Measurements from ENCODE around the gene PRPH. TPM values are rescaled to one million over a fixed set of nuclear protein-coding genes. Genes with fewer than 3 reads are reported as not detected.
A peak's percentile ranks its signal among the peaks of the same experiment; 100 is the strongest.
"Not testable (repeated sequence)": the region's sequence is repeated elsewhere in the genome, so short reads cannot be mapped to it uniquely, and the experiment has no call there.

The PRPH gene
- total and polyA plus RNA-seq, 2 experiments from 2014 or later = not detected

- peak; percentile 66 for DNase-seq
- H3K4me2 ChIP-seq (ENCODE audit: unreplicated experiment) = no peak overlapping the region
- H3K4me3 ChIP-seq = no peak overlapping the region
- peaks cover 38% of the 10 kb centered on the region for H3K27me3 ChIP-seq (replicated peaks; ENCODE audit: insufficient read depth)
- no peak for TF ChIP-seq EZH2phosphoT487 (IDR thresholded peaks at IDR 0.05; ENCODE audit: insufficient read depth, low read depth)
- TF ChIP-seq EZH2 (IDR thresholded peaks at IDR 0.05; ENCODE audit: insufficient read depth, poor library complexity, severe bottlenecking) = no peak
- no peaks in the 10 kb centered on the region for H3F3A ChIP-seq (ENCODE audit: insufficient read depth)
- H3K4me1 ChIP-seq (ENCODE audit: insufficient read depth) = no peaks in the 10 kb centered on the region
- 45 to 46% methylated on average over 2 of the region's 2 CpGs for WGBS, 2 experiments (ENCODE audit: low coverage in 1 of 2, low lambda C conversion rate in 2 of 2, missing lambda C conversion rate in 2 of 2)
- in situ Hi-C loops (cut with MboI) = no loop called here
- H3K9me3 ChIP-seq (ENCODE audit: low read depth) = no peaks in the 10 kb centered on the region
- H3K79me2 ChIP-seq (ENCODE audit: insufficient read depth) = no peaks in the 10 kb centered on the region
- H3K36me3 ChIP-seq (ENCODE audit: low read depth) = no peaks in the 10 kb centered on the region
- no peak overlapping the region for H3K9ac ChIP-seq
- no peaks in the 10 kb centered on the region for H4K20me1 ChIP-seq (ENCODE audit: insufficient read depth)
- H3K27ac ChIP-seq = no peak overlapping the region
- no peak overlapping the region for H2AFZ ChIP-seq
- H3K9me2 ChIP-seq (ENCODE audit: insufficient read depth) = no peaks in the 10 kb centered on the region
Measured at GRCh38 chr12:49304161-49304560, 9.2 kb downstream of the PRPH start.

GRCh38 chr12:49305762-49306510, 11.0 kb downstream of the PRPH start:
- H4K20me1 ChIP-seq (ENCODE audit: insufficient read depth) = no peaks in the 10 kb centered on the region
- no peak overlapping the region for H2AFZ ChIP-seq
- no peak for DNase-seq
- H3K9me3 ChIP-seq (ENCODE audit: low read depth) = no peaks in the 10 kb centered on the region
- H3K27me3 ChIP-seq (replicated peaks; ENCODE audit: insufficient read depth) = peaks cover 40% of the 10 kb centered on the region
- no peak overlapping the region for H3K27ac ChIP-seq
- H3K9ac ChIP-seq = no peak overlapping the region
- H3K4me1 ChIP-seq (ENCODE audit: insufficient read depth) = no peaks in the 10 kb centered on the region
- no peaks in the 10 kb centered on the region for H3F3A ChIP-seq (ENCODE audit: insufficient read depth)
- no peaks in the 10 kb centered on the region for H3K9me2 ChIP-seq (ENCODE audit: insufficient read depth)
- 53 to 56% methylated on average over 6 of the region's 6 CpGs for WGBS, 2 experiments (ENCODE audit: low coverage in 1 of 2, low lambda C conversion rate in 2 of 2, missing lambda C conversion rate in 2 of 2)
- in situ Hi-C loops (cut with MboI) = no loop called here
- H3K4me3 ChIP-seq = no peak overlapping the region
- TF ChIP-seq EZH2 (IDR thresholded peaks at IDR 0.05; ENCODE audit: insufficient read depth, poor library complexity, severe bottlenecking) = no peak
- TF ChIP-seq EZH2phosphoT487 (IDR thresholded peaks at IDR 0.05; ENCODE audit: insufficient read depth, low read depth) = no peak
- H3K4me2 ChIP-seq (ENCODE audit: unreplicated experiment) = no peak overlapping the region
- no peaks in the 10 kb centered on the region for H3K36me3 ChIP-seq (ENCODE audit: low read depth)
- H3K79me2 ChIP-seq (ENCODE audit: insufficient read depth) = no peaks in the 10 kb centered on the region

GRCh38 chr12:49309386-49309785, 14.4 kb downstream of the PRPH start:
- no peaks in the 10 kb centered on the region for H3K9me3 ChIP-seq (ENCODE audit: low read depth)
- peaks cover 33% of the 10 kb centered on the region for H3K27me3 ChIP-seq (replicated peaks; ENCODE audit: insufficient read depth)
- H3K79me2 ChIP-seq (ENCODE audit: insufficient read depth) = no peaks in the 10 kb centered on the region
- no peaks in the 10 kb centered on the region for H3K9me2 ChIP-seq (ENCODE audit: insufficient read depth)
- H3F3A ChIP-seq (ENCODE audit: insufficient read depth) = no peaks in the 10 kb centered on the region
- H2AFZ ChIP-seq = no peak overlapping the region
- H3K4me1 ChIP-seq (ENCODE audit: insufficient read depth) = no peaks in the 10 kb centered on the region
- in situ Hi-C loops (cut with MboI) = no loop called here
- WGBS, 2 experiments (ENCODE audit: low coverage in 1 of 2, low lambda C conversion rate in 2 of 2, missing lambda C conversion rate in 2 of 2) = 74 to 76% methylated on average over 7 of the region's 7 CpGs
- H4K20me1 ChIP-seq (ENCODE audit: insufficient read depth) = no peaks in the 10 kb centered on the region
- no peak for DNase-seq
- H3K4me2 ChIP-seq (ENCODE audit: unreplicated experiment) = no peak overlapping the region
- no peak overlapping the region for H3K9ac ChIP-seq
- TF ChIP-seq EZH2phosphoT487 (IDR thresholded peaks at IDR 0.05; ENCODE audit: insufficient read depth, low read depth) (no peak), EZH2 (IDR thresholded peaks at IDR 0.05; ENCODE audit: insufficient read depth, poor library complexity, severe bottlenecking) (no peak)
- H3K27ac ChIP-seq = no peak overlapping the region
- no peaks in the 10 kb centered on the region for H3K36me3 ChIP-seq (ENCODE audit: low read depth)
- no peak overlapping the region for H3K4me3 ChIP-seq

- in situ Hi-C loops (cut with MboI) = not testable (repeated sequence)
- 48 to 63% methylated on average over 3 of the region's 3 CpGs for WGBS, 2 experiments (ENCODE audit: low coverage in 1 of 2, low lambda C conversion rate in 2 of 2, missing lambda C conversion rate in 2 of 2)
Measured at GRCh38 chr12:49310451-49311000, 15.6 kb downstream of the PRPH start.

More at GRCh38 chr12:49310451-49311000, 15.6 kb downstream of the PRPH start:
- H3K27ac ChIP-seq; H3K4me1 ChIP-seq (ENCODE audit: insufficient read depth); DNase-seq; H3K4me3 ChIP-seq; H3K9ac ChIP-seq; H2AFZ ChIP-seq; H4K20me1 ChIP-seq (ENCODE audit: insufficient read depth); H3K9me3 ChIP-seq (ENCODE audit: low read depth); H3K79me2 ChIP-seq (ENCODE audit: insufficient read depth); H3K9me2 ChIP-seq (ENCODE audit: insufficient read depth); H3F3A ChIP-seq (ENCODE audit: insufficient read depth); H3K4me2 ChIP-seq (ENCODE audit: unreplicated experiment); H3K36me3 ChIP-seq (ENCODE audit: low read depth): not testable (repeated sequence)
- peaks cover 30% of the 10 kb centered on the region for H3K27me3 ChIP-seq (replicated peaks; ENCODE audit: insufficient read depth)

Measured in GM23248 (cell line).